ENCODE data around the gene PCBP3. TPM values are rescaled to one million over a fixed set of nuclear protein-coding genes. Genes with fewer than 3 reads are reported as not detected.
"Not testable (repeated sequence)": the region's sequence is repeated elsewhere in the genome, so short reads cannot be mapped to it uniquely, and the experiment has no call there.

PCBP3 gene
- total and polyA plus RNA-seq, 2 donors from 2014 or later: 2.3 to 5.4 TPM

GRCh38 chr21:45611296-45611695 is 32.2 kb upstream of the PCBP3 start:
- TF ChIP-seq CTCF (IDR thresholded peaks at IDR 0.05; ENCODE audit: borderline replicate concordance, extremely low read depth, insufficient read depth): no peak
- Histone ChIP-seq H3K27me3 (ENCODE audit: control insufficient read depth, insufficient read depth, low read length) (no peaks in the 10 kb centered on the region), H3K27ac (ENCODE audit: low read depth in 2 of 2, low read length in 2 of 2) (no peak overlapping the region), H3K4me1 (ENCODE audit: control insufficient read depth in 2 of 3, insufficient read depth in 2 of 3, low read depth in 1 of 3, low read length in 3 of 3) (no peaks in the 10 kb centered on the region), H3K9ac (ENCODE audit: low read length in 3 of 3) (no peak overlapping the region), H3K9me3 (ENCODE audit: control insufficient read depth in 2 of 3, insufficient read depth in 1 of 3, low read length in 3 of 3) (no peaks in the 10 kb centered on the region), H3K36me3 (ENCODE audit: control insufficient read depth in 2 of 3, insufficient read depth in 3 of 3, low read length in 3 of 3) (no peaks in the 10 kb centered on the region), H3K4me3 (ENCODE audit: low read length in 3 of 3) (no peak overlapping the region)
- DNase-seq (peak in 1 of 5 donors; percentile 4), FAIRE-seq (no peak)
- intact Hi-C loops (cut with DNase I): no loop called here

- TF ChIP-seq CTCF (IDR thresholded peaks at IDR 0.05; ENCODE audit: borderline replicate concordance, extremely low read depth, insufficient read depth): no peak
- Histone ChIP-seq H3K27me3 (ENCODE audit: control insufficient read depth, insufficient read depth, low read length) (no peaks in the 10 kb centered on the region), H3K4me1 (ENCODE audit: control insufficient read depth in 2 of 3, insufficient read depth in 2 of 3, low read depth in 1 of 3, low read length in 3 of 3) (no peaks in the 10 kb centered on the region), H3K4me3 (ENCODE audit: low read length in 3 of 3) (no peak overlapping the region), H3K9me3 (ENCODE audit: control insufficient read depth in 2 of 3, insufficient read depth in 1 of 3, low read length in 3 of 3) (no peaks in the 10 kb centered on the region), H3K9ac (ENCODE audit: low read length in 3 of 3) (no peak overlapping the region), H3K27ac (ENCODE audit: low read depth in 2 of 2, low read length in 2 of 2) (no peak overlapping the region), H3K36me3 (ENCODE audit: control insufficient read depth in 2 of 3, insufficient read depth in 3 of 3, low read length in 3 of 3) (no peaks in the 10 kb centered on the region)
- intact Hi-C loops (cut with DNase I): no loop called here
- DNase-seq (peak in 3 of 5 donors; percentile 25 to 66 (median 31)), FAIRE-seq (no peak)
Measured at GRCh38 chr21:45611939-45612664, 31.4 kb upstream of the PCBP3 start.

GRCh38 chr21:45612665-45613019 is 30.9 kb upstream of the PCBP3 start:
- H3K27ac ChIP-seq (ENCODE audit: low read depth in 2 of 2, low read length in 2 of 2); H3K4me1 ChIP-seq (ENCODE audit: control insufficient read depth in 2 of 3, insufficient read depth in 2 of 3, low read depth in 1 of 3, low read length in 3 of 3); H3K4me3 ChIP-seq (ENCODE audit: low read length in 3 of 3); H3K27me3 ChIP-seq (ENCODE audit: control insufficient read depth, insufficient read depth, low read length); H3K36me3 ChIP-seq (ENCODE audit: control insufficient read depth in 2 of 3, insufficient read depth in 3 of 3, low read length in 3 of 3); DNase-seq; H3K9ac ChIP-seq (ENCODE audit: low read length in 3 of 3); FAIRE-seq; H3K9me3 ChIP-seq (ENCODE audit: control insufficient read depth in 2 of 3, insufficient read depth in 1 of 3, low read length in 3 of 3); intact Hi-C loops (cut with DNase I): not testable (repeated sequence)

- no peak for TF ChIP-seq CTCF (IDR thresholded peaks at IDR 0.05; ENCODE audit: borderline replicate concordance, extremely low read depth, insufficient read depth)
- intact Hi-C loops (cut with DNase I): no loop called here
- DNase-seq (peak in 2 of 5 donors; percentile 22 to 37), FAIRE-seq (no peak)
- no peak overlapping the region for H3K9ac ChIP-seq (ENCODE audit: low read length in 3 of 3)
- no peaks in the 10 kb centered on the region for H3K36me3 ChIP-seq (ENCODE audit: control insufficient read depth in 2 of 3, insufficient read depth in 3 of 3, low read length in 3 of 3)
- H3K4me1 ChIP-seq (ENCODE audit: control insufficient read depth in 2 of 3, insufficient read depth in 2 of 3, low read depth in 1 of 3, low read length in 3 of 3): no peaks in the 10 kb centered on the region
- no peaks in the 10 kb centered on the region for H3K9me3 ChIP-seq (ENCODE audit: control insufficient read depth in 2 of 3, insufficient read depth in 1 of 3, low read length in 3 of 3)
- H3K27ac ChIP-seq (ENCODE audit: low read depth in 2 of 2, low read length in 2 of 2): no peak overlapping the region
- no peak overlapping the region for H3K4me3 ChIP-seq (ENCODE audit: low read length in 3 of 3)
- no peaks in the 10 kb centered on the region for H3K27me3 ChIP-seq (ENCODE audit: control insufficient read depth, insufficient read depth, low read length)
Measured at GRCh38 chr21:45613396-45613795, 30.1 kb upstream of the PCBP3 start.

All from kidney (tissue), 14 donors.